GM12891 (cell line): Measurements from ENCODE around the gene CDCP1.

Experiments used
- PAX5 ChIP-seq: IDR thresholded peaks from 2 replicates; pipeline ENCODE4 v1.6.1; 2011; ENCODE audit warnings: low read length, moderate library complexity, mild to moderate bottlenecking; ENCODE audit not compliant: insufficient read depth, severe bottlenecking
- POLR2A ChIP-seq: IDR thresholded peaks from 2 replicates; pipeline ENCODE4 v1.6.1; 2011; ENCODE audit warnings: low read depth, low read length, control low read depth
- POLR2AphosphoS5 ChIP-seq: IDR thresholded peaks from 2 replicates; pipeline ENCODE4 v1.6.1; 2011; ENCODE audit warnings: low read depth, low read length, control low read depth
- POU2F2 ChIP-seq: IDR thresholded peaks from 2 replicates; pipeline ENCODE4 v1.6.1; 2011; ENCODE audit warnings: low read depth, mild to moderate bottlenecking, control low read depth, low read length, moderate library complexity
- SPI1 ChIP-seq: IDR thresholded peaks from 2 replicates; pipeline ENCODE4 v1.6.1; 2011; ENCODE audit warnings: low read depth, low read length, control low read depth
- TAF1 ChIP-seq: IDR thresholded peaks from 2 replicates; pipeline ENCODE4 v1.6.1; 2011; ENCODE audit warnings: low read depth, low read length, control low read depth

DNA sequence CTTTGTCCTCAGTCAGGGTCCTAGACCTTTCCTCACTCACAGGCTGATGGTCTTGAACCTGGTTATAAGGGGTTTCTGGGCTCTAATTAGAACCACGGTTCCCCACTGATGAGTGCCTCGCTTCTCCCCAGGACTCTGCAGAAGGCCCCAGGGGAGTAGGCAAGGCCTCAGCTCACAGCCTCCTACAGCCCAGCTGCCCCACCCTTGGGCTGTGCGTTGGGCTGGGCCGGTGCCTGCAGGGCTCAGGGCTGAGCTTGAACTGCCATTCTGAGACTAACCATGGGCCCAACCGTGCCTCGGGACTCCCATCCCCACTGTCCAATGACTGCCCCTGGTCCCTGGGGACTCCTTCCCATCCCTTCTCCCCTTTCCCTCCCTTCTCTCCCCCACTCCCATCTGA is 94.5 kb downstream of the CDCP1 start:
- TF ChIP-seq POLR2A: no peak
- no peak for TF ChIP-seq POLR2AphosphoS5
- TF ChIP-seq TAF1: no peak
- no peak for TF ChIP-seq POU2F2
- TF ChIP-seq PAX5: no peak
- TF ChIP-seq SPI1: no peak
